ENCODE data around the gene MBD5.

The MBD5 gene

GRCh38 chr2:148479398-148479797 is 458.5 kb downstream of the MBD5 start:
- DNase-seq (ENCODE audit: low spot score), result no peak

- DNase-seq (ENCODE audit: low spot score), result no peak
Observed at GRCh38 chr2:148483665-148484064, 462.8 kb downstream of the MBD5 start.

GRCh38 chr2:148484066-148484465 is 463.2 kb downstream of the MBD5 start:
- DNase-seq (ENCODE audit: low spot score), result no peak

GRCh38 chr2:148486655-148487054 is 465.8 kb downstream of the MBD5 start:
- DNase-seq (ENCODE audit: low spot score), result no peak

GRCh38 chr2:148487439-148487838 is 466.5 kb downstream of the MBD5 start:
- DNase-seq (ENCODE audit: low spot score), result no peak

GRCh38 chr2:148490840-148491439 is 470.0 kb downstream of the MBD5 start:
- DNase-seq (ENCODE audit: low spot score), result no peak

GRCh38 chr2:148493822-148494563 is 473.1 kb downstream of the MBD5 start:
- no peak for DNase-seq (ENCODE audit: low spot score)

GRCh38 chr2:148495586-148495985 is 474.7 kb downstream of the MBD5 start:
- DNase-seq (ENCODE audit: low spot score), result no peak

- DNase-seq (ENCODE audit: low spot score), result no peak
Observed at GRCh38 chr2:148501545-148501944, 480.7 kb downstream of the MBD5 start.

GRCh38 chr2:148503516-148503915 is 482.6 kb downstream of the MBD5 start:
- DNase-seq (ENCODE audit: low spot score), result no peak

GRCh38 chr2:148507970-148508369 is 487.1 kb downstream of the MBD5 start:
- DNase-seq (ENCODE audit: low spot score), result no peak

- DNase-seq (ENCODE audit: low spot score), result no peak
Observed at GRCh38 chr2:148508878-148509287, 488.0 kb downstream of the MBD5 start.

- DNase-seq (ENCODE audit: low spot score), result peak; percentile 91
Observed at GRCh38 chr2:148509288-148509902, 488.5 kb downstream of the MBD5 start.

GRCh38 chr2:148511883-148512282 is 491.0 kb downstream of the MBD5 start:
- DNase-seq (ENCODE audit: low spot score), result no peak

GRCh38 chr2:148512501-148512900 is 491.6 kb downstream of the MBD5 start:
- DNase-seq (ENCODE audit: low spot score), result no peak

- no peak for DNase-seq (ENCODE audit: low spot score)
Observed at GRCh38 chr2:148513427-148513826, 492.5 kb downstream of the MBD5 start.

- no peak for DNase-seq (ENCODE audit: low spot score)
Observed at GRCh38 chr2:148515120-148515519, 494.2 kb downstream of the MBD5 start.

- DNase-seq (ENCODE audit: low spot score), result no peak
Observed at GRCh38 chr2:148515976-148516375, 495.1 kb downstream of the MBD5 start.

GRCh38 chr2:148517296-148517695 is 496.4 kb downstream of the MBD5 start:
- no peak for DNase-seq (ENCODE audit: low spot score)

GRCh38 chr2:148517822-148518221 is 496.9 kb downstream of the MBD5 start:
- DNase-seq (ENCODE audit: low spot score), result no peak

- no peak for DNase-seq (ENCODE audit: low spot score)
Observed at GRCh38 chr2:148519013-148519412, 498.1 kb downstream of the MBD5 start.

GRCh38 chr2:148521181-148521580 is 500.3 kb downstream of the MBD5 start:
- DNase-seq (ENCODE audit: low spot score), result no peak

GRCh38 chr2:148523315-148523714 is 502.4 kb downstream of the MBD5 start:
- no peak for DNase-seq (ENCODE audit: low spot score)

Data from activated CD4-positive, alpha-beta T cell treated with anti-CD3 and anti-CD28 coated beads, Interleukin-2, Interleukin-4, amounts not matched to agents 100 ng/mL and 50 ng/mL, durations not matched to agents 16 hours and 8 hours (primary cell).